HG02759 (cell line): ENCODE measurements around the gene PACS1.
A peak's percentile ranks its signal among the peaks of the same experiment; 100 is the strongest.

ENCODE experiments used
- ATAC-seq: cut with Tn5 transposase; IDR thresholded peaks from one replicate; pipeline ENCODE4 v1.9.1; 2021; ENCODE audit warnings: mild to moderate bottlenecking, moderate library complexity; ENCODE audit not compliant: unreplicated experiment

PACS1 gene

GRCh38 chr11:66282468-66283455 lies 212.7 kb downstream of the PACS1 start:
- peak; percentile 88 for ATAC-seq

- no peak for ATAC-seq
Measured at GRCh38 chr11:66283461-66284105, 213.5 kb downstream of the PACS1 start.

- no peak for ATAC-seq
Measured at GRCh38 chr11:66284526-66285078, 214.5 kb downstream of the PACS1 start.

DNA sequence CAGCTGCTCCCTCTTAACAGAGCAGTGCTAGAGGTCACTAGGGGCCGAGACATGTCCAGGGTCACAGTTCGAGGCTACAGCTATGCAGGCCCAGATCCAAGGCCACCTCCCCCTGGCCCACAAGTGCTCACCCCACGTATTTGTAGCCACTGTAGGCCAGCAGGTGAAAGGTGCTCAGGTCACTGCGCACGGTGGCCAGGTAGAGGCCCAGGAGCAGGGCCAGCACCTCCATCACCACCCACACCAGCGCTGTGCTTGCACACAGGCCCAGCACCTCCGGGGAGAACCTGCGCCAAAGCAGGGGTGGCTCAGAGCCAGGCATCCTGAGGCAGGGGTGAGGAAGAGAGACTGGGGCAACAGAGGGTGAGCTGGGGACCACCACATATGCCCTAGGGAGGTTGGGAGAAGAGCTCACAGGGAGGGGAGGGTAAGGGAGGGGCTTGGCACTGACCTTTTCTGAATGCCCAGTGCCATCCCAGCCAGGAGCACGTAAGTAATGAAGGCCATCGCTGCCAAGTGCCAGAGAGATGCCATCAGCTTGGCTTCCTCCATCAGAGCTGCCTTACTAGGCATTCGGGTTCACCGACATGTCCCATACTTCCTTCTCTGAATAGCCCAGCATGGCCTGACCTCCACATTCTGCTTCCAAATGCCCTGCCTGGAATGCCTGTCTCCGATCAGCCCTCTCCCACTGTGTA lies 215.3 kb downstream of the PACS1 start:
- ATAC-seq = no peak

DNA sequence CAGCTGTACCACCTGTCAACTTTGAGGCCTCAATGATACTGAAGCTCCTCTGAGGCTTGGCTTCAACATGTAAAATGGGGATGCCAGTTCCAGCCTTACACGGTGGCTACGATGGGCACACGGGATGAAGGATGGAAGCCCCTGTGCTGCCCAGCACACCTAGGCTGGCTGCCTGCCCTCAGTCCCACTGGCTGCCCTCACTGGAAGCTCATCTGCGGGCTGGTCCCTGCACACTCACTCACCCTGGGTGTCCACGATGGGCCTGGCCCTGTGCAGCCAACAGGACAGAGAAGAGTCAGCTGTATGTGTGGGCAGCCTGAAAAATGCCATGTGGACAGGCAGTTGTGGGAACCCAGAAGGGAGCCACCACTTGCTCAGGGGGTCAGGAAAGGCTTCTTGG lies 216.6 kb downstream of the PACS1 start:
- ATAC-seq = no peak

DNA sequence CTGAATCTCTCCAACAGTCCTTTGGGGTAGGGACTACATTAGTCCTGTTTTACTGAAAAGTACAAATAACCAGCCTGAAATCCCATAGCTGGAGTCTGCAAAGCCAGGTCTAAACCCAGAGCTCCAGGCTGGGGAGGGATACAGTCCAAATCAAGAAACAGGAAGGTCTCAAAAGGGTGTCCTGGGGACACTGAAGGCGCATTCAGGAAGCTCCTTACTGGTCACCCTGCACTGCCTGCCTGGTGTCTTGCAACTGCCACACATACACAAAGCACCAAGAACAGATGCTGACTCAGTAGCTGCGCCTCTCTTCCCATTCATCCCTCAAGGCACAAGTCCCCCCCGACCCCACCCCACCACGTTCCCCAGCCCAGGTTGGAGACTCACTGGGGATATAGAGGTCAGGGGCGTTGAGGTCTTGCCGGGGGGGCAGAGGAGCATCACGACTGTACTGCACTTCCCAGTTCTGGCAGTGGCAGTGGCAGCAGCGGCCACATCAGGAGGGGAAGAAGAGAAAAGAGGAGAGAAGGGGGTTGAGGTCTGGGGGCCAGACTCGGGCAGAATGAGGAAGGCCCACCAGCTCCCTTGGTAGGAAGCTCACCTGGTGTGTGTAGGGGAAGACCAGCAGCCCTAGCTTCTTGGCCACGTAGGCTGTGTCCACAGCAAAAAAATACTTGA lies 217.3 kb downstream of the PACS1 start:
- no peak for ATAC-seq

DNA sequence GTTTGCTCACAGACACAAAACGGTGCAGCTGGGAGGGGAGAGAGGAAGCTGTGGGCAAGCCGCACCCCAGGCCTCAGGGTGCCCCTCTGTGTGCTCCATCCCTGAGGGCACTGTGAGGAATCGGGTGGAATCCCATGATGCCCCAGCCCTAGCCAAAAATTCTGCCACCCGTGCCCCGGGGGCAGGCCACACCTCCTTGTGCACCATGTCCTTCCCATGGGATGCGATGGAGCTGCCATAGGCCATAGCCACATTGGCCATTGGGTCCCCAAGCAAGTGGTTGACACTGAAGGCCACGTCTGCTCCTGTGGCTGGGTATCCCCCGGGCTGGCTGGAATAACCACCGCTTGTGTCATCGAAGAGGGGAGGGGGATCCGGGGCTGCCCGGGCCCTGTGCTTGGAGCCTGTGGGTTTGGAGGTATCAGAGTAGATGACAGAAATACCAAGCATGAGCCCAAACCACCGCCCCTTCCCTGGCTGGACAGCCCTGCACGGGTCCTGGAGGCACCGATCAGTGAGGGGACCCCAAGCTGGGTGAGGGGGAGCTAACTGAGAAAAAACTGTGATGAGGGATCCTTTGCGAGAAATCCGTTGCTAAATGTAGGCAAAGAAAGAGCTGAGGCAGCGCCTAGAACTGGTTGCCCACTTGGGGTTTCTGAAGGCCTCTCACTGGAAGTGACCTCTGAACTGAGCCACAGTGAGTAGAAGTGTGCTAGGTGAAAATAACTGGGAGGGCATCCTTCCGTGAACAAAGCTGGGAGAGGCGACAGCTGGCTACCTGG lies 218.0 kb downstream of the PACS1 start:
- no peak for ATAC-seq

GRCh38 chr11:66288671-66289547 lies 218.8 kb downstream of the PACS1 start, which contains the start of gene YIF1A:
YIF1A (minus strand) TSS chr11:66289143; CDS start chr11:66288985, 158 bp downstream.
- peak; percentile 92 for ATAC-seq

- peak; percentile 47 for ATAC-seq
Measured at GRCh38 chr11:66289548-66290329, 219.7 kb downstream of the PACS1 start.

GRCh38 chr11:66290330-66290621 lies 220.2 kb downstream of the PACS1 start:
- no peak for ATAC-seq

DNA sequence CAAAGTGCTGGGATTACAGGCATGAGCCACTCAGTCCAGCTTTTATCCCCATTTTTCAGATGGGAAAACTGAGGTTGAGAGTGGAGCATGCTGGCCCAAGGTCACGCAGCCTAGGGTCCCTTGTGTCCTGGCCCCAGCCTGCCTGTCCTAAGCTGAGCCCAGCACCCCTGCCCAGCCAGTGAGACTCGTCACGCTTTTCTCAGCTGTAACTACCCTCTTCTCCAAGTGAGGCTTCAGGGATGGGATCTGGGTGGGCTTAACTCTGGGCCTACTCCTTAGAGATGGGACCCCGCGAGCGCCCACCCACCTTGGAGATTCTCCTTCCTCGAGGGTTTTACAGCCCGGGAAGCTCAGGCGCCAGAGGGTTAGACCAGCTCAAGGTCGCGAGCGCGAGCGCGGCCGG lies 221.2 kb downstream of the PACS1 start:
- ATAC-seq = no peak

GRCh38 chr11:66291706-66292542 lies 221.9 kb downstream of the PACS1 start, which contains the start of gene TMEM151A:
TMEM151A (plus strand) TSS chr11:66291894; CDS start chr11:66292014, 120 bp downstream.
- ATAC-seq = no peak

DNA sequence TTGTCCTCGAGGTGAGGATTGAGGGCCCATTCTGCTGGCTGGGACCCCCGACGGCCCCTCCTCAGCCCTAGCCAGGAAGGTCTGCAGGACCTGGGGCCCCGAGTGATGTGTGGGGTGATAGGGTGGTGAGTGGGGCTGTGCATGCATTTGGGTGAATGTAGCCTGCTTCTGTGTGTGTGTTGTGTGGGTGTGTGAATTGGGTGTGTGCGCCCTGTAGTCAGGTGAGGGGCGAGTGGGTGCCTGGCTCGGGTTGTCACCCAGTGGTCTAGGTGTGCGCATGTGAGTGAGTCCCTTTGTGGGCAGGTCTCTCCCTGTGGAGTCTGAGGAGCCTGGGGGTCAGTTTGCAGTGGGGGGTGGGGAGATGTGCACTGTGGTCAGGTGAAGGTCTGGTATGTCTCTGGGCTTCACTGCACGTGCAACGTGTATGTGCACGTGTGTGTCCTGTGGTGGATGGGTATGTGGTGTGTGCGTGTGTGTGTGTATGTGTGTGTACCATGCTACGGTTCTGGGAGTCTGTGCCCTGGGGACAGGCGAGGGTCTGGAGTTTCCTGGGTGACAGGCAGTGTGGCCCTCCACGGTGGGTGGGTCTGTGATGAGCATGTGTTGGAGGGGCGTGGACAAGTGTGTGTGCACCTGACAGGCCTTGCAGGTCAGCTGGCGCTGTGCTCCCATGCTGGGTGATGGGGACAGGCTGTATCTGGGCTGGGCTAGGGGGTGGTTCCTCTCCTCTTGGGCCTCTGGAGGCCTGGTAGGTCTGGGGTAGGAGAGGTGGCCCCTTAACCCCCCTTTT lies 222.7 kb downstream of the PACS1 start:
- no peak for ATAC-seq

DNA sequence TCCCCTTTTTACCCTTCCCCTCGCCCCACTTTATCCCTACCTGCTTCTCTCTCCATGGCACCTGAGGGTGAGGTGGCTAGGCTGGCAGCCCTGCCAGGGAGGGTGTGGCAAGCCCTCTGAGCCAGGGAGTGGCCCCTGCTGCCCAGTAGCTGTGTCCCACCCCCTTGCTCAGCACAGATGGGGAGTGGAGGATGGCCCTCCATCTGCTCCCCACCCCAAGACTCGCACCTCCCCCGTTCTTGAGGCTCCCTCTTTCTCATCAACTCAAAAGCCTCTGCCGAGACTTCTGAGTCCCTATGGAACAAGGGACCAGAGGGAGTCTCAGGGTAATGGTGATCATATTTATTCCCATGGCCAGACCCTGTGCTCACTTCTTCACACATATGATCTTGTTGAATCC lies 223.3 kb downstream of the PACS1 start:
- ATAC-seq = no peak

- no peak for ATAC-seq
Measured at GRCh38 chr11:66293777-66294625, 223.9 kb downstream of the PACS1 start.
